Neural cell (in vitro differentiated cells): ENCODE data around the gene RNASE9. TPM values are rescaled to one million over a fixed set of nuclear protein-coding genes. Genes with fewer than 3 reads are reported as not detected.

Source experiments
- H2AFZ ChIP-seq: fragments of 200-600, 300-800 bp; sonication (generic), shearing (Covaris generic); 2 replicates; pipeline ENCODE4 v1.6.0; 2014; ENCODE audit warnings: low read depth, mild to moderate bottlenecking, antibody characterized with exemption, low read length, moderate library complexity
- H3F3A ChIP-seq: fragments of 200-600 bp; shearing (Covaris generic); 2 replicates; pipeline ENCODE4 v1.6.1; 2016; ENCODE audit warnings: mild to moderate bottlenecking, moderate library complexity, mixed read lengths, antibody characterized with exemption, low read length; ENCODE audit not compliant: insufficient read depth, poor library complexity, severe bottlenecking
- H3K27ac ChIP-seq: fragments of 200-600, 300-800 bp; sonication (generic), shearing (Covaris generic); 2 replicates; pipeline ENCODE4 v1.5.1; 2014; ENCODE audit warnings: mild to moderate bottlenecking, low read length, moderate library complexity
- H3K27me3 ChIP-seq: fragments of 300-800, 200-600 bp; sonication (generic), shearing (Covaris generic); 2 replicates; pipeline ENCODE4 v1.6.0; 2014; ENCODE audit warnings: mild to moderate bottlenecking, low read depth, low read length, moderate library complexity; ENCODE audit not compliant: insufficient read depth
- H3K36me3 ChIP-seq: fragments of 300-800, 200-600 bp; sonication (generic), shearing (Covaris generic); 2 replicates; pipeline ENCODE4 v1.5.1; 2014; ENCODE audit warnings: mild to moderate bottlenecking, antibody characterized with exemption, low read length, moderate library complexity; ENCODE audit not compliant: insufficient read depth
- H3K4me2 ChIP-seq: fragments of 300-800, 200-600 bp; sonication (generic), shearing (Covaris generic); 2 replicates; pipeline ENCODE4 v1.6.0; 2014; ENCODE audit warnings: mild to moderate bottlenecking, low read length
- H3K4me3 ChIP-seq: fragments of 300-800, 200-600 bp; sonication (generic), shearing (Covaris generic); 2 replicates; pipeline ENCODE4 v1.5.1; 2014; ENCODE audit warnings: mild to moderate bottlenecking, low read length, moderate library complexity
- H3K79me2 ChIP-seq: fragments of 200-600 bp; shearing (Covaris generic); replicated peaks from 2 replicates; pipeline ENCODE4 v1.6.0; 2014; ENCODE audit warnings: mild to moderate bottlenecking, low read length, moderate library complexity; ENCODE audit not compliant: insufficient read depth
- H3K9ac ChIP-seq: fragments of 300-800, 200-600 bp; sonication (generic), shearing (Covaris generic); 2 replicates; pipeline ENCODE4 v1.6.1; 2016; ENCODE audit warnings: mild to moderate bottlenecking, low read length, mixed read lengths
- H3K9me2 ChIP-seq: fragments of 200-600 bp; shearing (Covaris generic); 2 replicates; pipeline ENCODE4 v1.6.1; 2016; ENCODE audit warnings: mild to moderate bottlenecking, low read length, mixed read lengths; ENCODE audit not compliant: insufficient read depth
- H3K9me3 ChIP-seq: fragments of 200-600, 300-800 bp; sonication (generic), shearing (Covaris generic); 2 replicates; pipeline ENCODE4 v1.6.1; 2016; ENCODE audit warnings: mild to moderate bottlenecking, mixed run types, low read length, moderate library complexity, mixed read lengths
- H4K20me1 ChIP-seq: fragments of 200-600 bp; shearing (Covaris generic); 2 replicates; pipeline ENCODE4 v1.6.1; 2016; ENCODE audit warnings: mild to moderate bottlenecking, mixed run types; ENCODE audit not compliant: insufficient read depth
- CTCF ChIP-seq: fragments of 450-650 bp; IDR thresholded peaks from 2 replicates; pipeline ENCODE4 v1.5.1; 2014; ENCODE audit warnings: antibody characterized with exemption, mild to moderate bottlenecking, moderate library complexity; ENCODE audit not compliant: poor library complexity, severe bottlenecking
- EP300 ChIP-seq: fragments of 450-650 bp; conservative IDR thresholded peaks from 2 replicates; pipeline ENCODE4 v1.6.1; 2014; ENCODE audit warnings: antibody characterized with exemption, mild to moderate bottlenecking, moderate library complexity; ENCODE audit not compliant: poor library complexity, severe bottlenecking
- EZH2 ChIP-seq: fragments of 200-600, 300-800 bp; shearing (Covaris generic), sonication (generic); IDR thresholded peaks from 2 replicates; pipeline ENCODE4 v1.6.1; 2014; ENCODE audit warnings: antibody characterized with exemption, low read length, borderline replicate concordance, mild to moderate bottlenecking; ENCODE audit not compliant: insufficient read depth, poor library complexity, severe bottlenecking
- MXI1 ChIP-seq: fragments of 450-650 bp; conservative IDR thresholded peaks from 2 replicates; pipeline ENCODE4 v1.6.1; 2014; ENCODE audit warnings: antibody characterized with exemption, mild to moderate bottlenecking; ENCODE audit not compliant: poor library complexity, severe bottlenecking
- POLR2AphosphoS5 ChIP-seq: IDR thresholded peaks from 2 replicates; pipeline ENCODE4 v1.6.1; 2012
- RAD21 ChIP-seq: fragments of 450-650 bp; conservative IDR thresholded peaks from 2 replicates; pipeline ENCODE4 v1.6.1; 2014; ENCODE audit warnings: antibody characterized with exemption, mild to moderate bottlenecking, moderate library complexity
- REST ChIP-seq: IDR thresholded peaks from 2 replicates; pipeline ENCODE4 v1.6.1; 2012; ENCODE audit warnings: borderline replicate concordance
- TAF1 ChIP-seq: IDR thresholded peaks from 2 replicates; pipeline ENCODE4 v1.6.1; 2012; ENCODE audit warnings: low read depth
- polyA minus RNA-seq: library from RNA; depleted of rRNA, polyadenylated mRNA; stranded (reverse); fragments of >200 nt; gene quantifications from 2 replicates; pipeline ENCODE4 v1.2.3, GENCODE V29; 2014
- polyA plus RNA-seq: library from polyadenylated mRNA; depleted of rRNA; stranded (reverse); fragments of >200 nt; gene quantifications from 2 replicates; pipeline ENCODE4 v1.2.3, GENCODE V29; 2014

Gene RNASE9
- not detected in 2 replicates for polyA plus RNA-seq
- not detected in 2 replicates for polyA minus RNA-seq

GRCh38 chr14:20560961-20561360 is at the start of gene RNASE9:
TSS of gene RNASE9 (minus strand) at chr14:20561047.
- H3K27me3 ChIP-seq = no peaks in the 10 kb centered on the region
- no peaks in the 10 kb centered on the region for H4K20me1 ChIP-seq
- no peaks in the 10 kb centered on the region for H3K36me3 ChIP-seq
- no peak within 1 kb of the TSS for H2AFZ ChIP-seq
- no peak within 1 kb of the TSS for H3K4me2 ChIP-seq
- H3K9me2 ChIP-seq = no peaks in the 10 kb centered on the region
- no peaks in the 10 kb centered on the region for H3K9me3 ChIP-seq
- no peaks in the 10 kb centered on the region for H3K79me2 ChIP-seq
- no peak within 1 kb of the TSS for H3K9ac ChIP-seq
- no peak within 1 kb of the TSS for H3K27ac ChIP-seq
- no peak within 1 kb of the TSS for H3K4me3 ChIP-seq
- TF ChIP-seq RAD21 (no peak), EP300 (no peak), REST (no peak), TAF1 (no peak), CTCF (no peak), MXI1 (no peak), POLR2AphosphoS5 (no peak), EZH2 (no peak)
- H3F3A ChIP-seq = no peaks in the 10 kb centered on the region

- H3K79me2 ChIP-seq = no peaks in the 10 kb centered on the region
- H3F3A ChIP-seq = peaks cover 5% of the 10 kb centered on the region
- H4K20me1 ChIP-seq = no peaks in the 10 kb centered on the region
- H3K9me3 ChIP-seq = no peaks in the 10 kb centered on the region
- H3K4me2 ChIP-seq = peak overlapping the region; percentile 17
- no peak for TF ChIP-seq RAD21
- TF ChIP-seq MXI1 = peak; percentile 36
- peak overlapping the region; percentile 48 for H2AFZ ChIP-seq
- H3K27me3 ChIP-seq = peaks cover 5% of the 10 kb centered on the region
- no peak overlapping the region for H3K27ac ChIP-seq
- peak overlapping the region; percentile 63 for H3K9ac ChIP-seq
- H3K36me3 ChIP-seq = no peaks in the 10 kb centered on the region
- H3K9me2 ChIP-seq = no peaks in the 10 kb centered on the region
- H3K4me3 ChIP-seq = peak overlapping the region; percentile 87
These were observed 49.3 kb upstream of the RNASE9 start for GRCh38 chr14:20610002-20610765.
